HG03135 (cell line): ENCODE results near the gene SEPTIN5.
"Not testable (repeated sequence)": the region's sequence is repeated elsewhere in the genome, so short reads cannot be mapped to it uniquely, and the experiment has no call there.

ENCODE experiments used
- ATAC-seq: cut with Tn5 transposase; IDR thresholded peaks from one replicate; pipeline ENCODE4 v1.9.1; 2021; ENCODE audit warnings: mild to moderate bottlenecking, moderate library complexity; ENCODE audit not compliant: unreplicated experiment

Gene SEPTIN5

DNA sequence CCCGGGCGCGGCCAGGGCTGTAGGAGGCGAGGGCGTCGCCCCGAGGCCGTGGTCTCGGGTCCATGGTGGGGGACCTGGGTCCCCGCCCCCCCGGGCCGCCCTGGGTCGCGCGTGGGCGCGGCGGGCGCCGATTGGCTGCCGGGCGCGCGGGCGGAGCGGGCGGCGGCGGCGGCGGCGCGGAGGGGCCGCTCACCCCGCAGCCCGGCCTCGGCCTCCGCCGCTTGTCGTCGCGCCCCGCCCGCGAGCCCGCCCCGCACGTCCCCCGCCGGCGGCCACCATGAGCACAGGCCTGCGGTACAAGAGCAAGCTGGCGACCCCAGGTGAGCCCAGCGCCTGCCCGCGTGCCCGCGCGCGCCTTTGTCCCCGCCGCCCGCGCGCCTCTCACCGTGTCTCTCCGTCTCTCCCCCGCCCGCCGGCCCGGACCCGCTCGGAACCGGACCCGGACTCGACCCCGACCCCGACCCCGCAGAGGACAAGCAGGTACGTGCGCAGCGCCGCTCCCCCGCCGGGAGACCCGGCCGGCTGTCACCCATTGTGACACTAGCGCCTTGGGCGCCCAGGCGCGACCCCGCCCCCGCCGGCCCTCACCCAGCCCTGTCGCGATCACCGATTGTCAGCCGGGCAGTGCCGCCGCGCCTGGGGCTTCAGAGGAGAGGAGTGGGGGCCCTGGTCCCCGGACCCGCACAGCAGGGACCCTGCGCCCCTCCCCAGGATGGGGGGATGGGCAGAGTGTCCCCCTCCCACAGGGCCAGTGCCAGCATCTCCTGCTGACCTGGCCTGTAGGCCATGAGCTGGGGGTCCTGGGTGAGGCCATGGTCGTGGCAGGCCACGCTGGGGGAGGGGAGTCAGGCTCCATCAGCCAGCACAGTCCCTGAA, at the start of gene SEPTIN5:
TSS of gene SEPTIN5 (plus strand) at position 192 of the 876 bp plus-strand sequence. CDS start at position 278, 86 bp downstream.
- ATAC-seq, result no peak

DNA sequence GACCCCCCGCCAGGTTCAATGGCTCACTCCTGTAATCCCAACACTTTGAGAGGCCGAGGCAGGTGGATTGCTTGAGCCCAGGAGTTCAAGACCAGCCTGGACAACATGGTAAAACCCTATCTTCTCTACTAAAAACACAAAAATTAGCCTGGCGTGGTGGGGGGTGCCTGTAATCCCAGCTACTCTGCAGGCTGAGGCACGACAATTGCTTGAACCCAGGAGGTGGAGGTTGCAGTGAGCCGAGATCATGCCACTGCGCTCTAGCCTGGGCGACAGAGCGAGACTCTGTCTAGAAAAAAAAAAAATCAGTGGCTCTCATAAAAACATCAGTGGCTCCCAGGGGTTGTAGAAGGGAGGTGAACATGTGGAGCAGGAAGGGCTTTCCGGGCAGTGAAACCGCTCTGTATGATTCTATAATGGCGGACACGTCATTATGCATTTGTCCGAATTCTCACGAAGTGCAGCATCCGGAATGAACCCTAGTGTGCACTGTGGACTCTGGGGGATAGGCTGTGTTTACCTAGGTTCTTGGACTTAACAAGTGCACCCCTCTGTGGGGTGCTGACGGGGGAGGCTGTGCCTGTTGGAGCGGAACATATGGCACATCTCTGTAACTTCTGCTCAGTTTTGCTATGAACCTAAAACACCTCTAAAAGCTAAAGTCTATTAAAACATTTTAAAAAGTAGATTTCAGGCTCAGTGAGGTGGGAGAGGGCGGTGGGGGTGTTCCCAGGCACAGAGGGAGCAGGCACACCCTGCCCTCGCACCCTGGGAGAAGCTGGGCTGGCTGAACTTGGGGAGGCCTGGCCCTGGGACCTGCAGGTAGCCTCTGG, 49.1 kb upstream of the SEPTIN5 start:
- ATAC-seq, result no peak

- no peak for ATAC-seq
Observed at GRCh38 chr22:19665784-19666672, 48.3 kb upstream of the SEPTIN5 start.

GRCh38 chr22:19666673-19667593, 47.4 kb upstream of the SEPTIN5 start:
- no peak for ATAC-seq

GRCh38 chr22:19667872-19668740, 46.2 kb upstream of the SEPTIN5 start:
- no peak for ATAC-seq

GRCh38 chr22:19668748-19669147, 45.6 kb upstream of the SEPTIN5 start:
- ATAC-seq, result no peak

DNA sequence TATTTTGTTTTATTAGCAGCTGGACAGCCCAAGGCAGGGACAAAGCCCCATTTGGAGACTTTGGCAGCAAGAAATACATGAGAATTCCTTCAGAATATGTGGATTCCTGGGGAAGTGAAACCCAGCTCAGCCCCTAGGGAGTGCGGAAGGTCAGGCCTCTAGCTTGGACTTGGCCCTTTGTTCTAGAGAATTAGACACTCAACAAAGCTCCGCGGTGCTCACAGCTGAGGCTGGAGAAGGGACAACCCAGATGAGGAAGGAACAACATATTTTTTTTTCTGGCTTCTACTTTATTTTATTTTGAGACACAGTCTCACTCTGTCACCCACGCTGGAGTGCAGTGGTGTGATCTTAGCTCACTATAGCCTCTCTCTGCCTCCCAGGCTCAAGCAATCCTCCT, 44.7 kb upstream of the SEPTIN5 start:
- no peak for ATAC-seq

DNA sequence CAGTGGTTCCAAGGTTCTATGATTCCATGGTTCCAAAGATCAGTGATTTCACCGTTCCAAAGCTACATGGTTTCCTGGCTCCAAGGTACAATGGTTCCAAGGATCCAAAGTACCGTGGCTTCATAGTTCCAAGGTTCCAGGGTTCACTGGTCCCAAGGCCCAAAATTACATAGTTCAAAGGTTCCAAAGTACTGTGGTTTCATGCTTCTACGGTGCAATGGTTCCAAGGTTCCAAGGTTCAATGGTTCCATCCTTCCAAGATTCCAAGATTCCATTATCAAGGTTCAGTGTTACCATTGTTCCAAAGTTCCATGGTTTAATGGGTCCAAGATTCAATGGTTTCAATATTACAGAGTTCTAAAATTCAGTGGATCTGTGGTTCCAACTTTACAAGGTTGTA, 43.0 kb upstream of the SEPTIN5 start:
- no peak for ATAC-seq

- ATAC-seq, result no peak
Observed at GRCh38 chr22:19672054-19672776, 42.1 kb upstream of the SEPTIN5 start.

DNA sequence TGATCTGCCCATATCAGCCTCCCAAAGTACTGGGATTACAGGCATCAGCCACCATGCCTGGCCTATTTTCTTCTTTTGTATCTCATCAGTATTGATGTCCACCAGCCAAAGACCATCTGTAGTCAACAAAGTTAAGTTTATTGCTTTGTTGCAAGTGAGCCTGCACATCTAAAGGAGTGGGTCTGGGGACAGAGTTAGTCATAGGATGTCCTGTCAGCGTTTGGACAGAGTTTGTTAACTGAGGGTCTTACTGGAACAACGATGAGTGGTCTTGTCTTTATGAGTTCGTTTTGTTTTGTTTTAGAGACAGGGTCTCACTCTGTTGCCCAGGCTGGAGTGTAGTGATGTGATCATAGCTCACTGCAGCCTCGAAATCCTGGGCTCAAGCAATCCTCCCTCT, 40.6 kb upstream of the SEPTIN5 start:
- ATAC-seq, result no peak

DNA sequence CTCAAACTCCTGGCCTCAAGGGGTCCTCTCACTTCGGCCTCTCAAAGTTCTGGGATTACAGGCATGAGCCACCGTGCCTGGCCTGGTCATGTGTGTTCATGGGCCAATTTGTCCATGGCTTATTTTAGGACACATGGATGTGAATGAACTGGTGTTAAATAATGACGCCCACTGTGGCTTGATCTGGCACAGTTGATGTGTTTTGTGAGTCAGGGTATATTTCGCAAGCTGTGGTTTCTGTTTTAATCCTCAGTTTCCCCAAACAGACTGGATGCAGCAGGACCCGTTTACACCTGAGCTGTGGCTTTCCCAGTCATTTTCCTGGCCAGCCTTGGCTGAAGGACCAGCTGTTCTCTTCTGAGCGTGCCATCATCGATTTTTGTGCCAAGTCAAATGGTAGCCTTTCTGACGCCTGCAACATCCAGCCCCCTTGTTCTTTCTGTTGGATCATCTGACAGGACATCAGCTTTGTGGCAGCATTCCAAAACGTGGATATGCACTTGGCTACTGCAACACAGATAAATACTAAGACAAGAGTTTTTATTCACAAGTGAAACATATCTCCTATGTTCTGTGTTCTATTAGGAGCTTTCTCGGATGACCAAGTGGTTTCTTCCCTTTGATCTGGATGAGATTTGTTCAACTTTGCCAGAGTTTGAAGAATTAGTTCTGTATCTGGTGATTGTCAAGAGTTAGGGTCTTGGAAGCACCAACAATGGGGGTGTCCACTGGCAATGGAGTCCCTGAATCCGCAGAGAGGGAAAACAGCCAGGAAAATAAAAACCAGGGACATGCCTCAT, 40.0 kb upstream of the SEPTIN5 start:
- ATAC-seq, result no peak

GRCh38 chr22:19674929-19675253, 39.4 kb upstream of the SEPTIN5 start:
- no peak for ATAC-seq

GRCh38 chr22:19675428-19675827, 38.9 kb upstream of the SEPTIN5 start:
- no peak for ATAC-seq

GRCh38 chr22:19676437-19676836, 37.9 kb upstream of the SEPTIN5 start:
- ATAC-seq, result not testable (repeated sequence)

DNA sequence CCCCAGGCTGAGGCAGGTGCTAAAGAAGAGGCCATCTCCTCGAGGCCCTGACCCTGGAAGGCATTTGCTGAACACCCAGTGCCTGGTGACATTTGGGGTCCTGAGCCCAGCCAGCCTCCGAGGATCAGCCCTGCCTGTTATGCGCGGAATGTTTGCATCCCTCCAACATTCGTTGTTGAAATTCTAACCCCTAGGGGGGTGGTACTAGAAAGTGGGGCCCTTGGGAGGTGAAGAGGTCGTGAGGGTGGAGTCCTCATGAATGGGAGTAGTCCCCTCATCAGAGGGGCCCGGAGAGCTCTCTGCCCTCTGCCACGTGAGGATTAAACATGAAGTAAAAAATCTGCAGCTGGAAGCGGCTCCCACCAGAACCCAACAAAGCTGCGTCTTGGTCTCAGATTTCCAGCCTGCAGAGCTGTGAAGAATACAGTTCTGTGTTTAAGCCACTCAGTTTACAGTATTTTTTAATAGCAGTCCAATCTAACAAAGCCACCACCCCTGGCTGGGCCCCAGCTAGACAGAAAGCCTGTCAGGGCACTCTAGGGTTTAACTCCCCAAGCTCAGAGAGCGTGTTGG, 35.3 kb upstream of the SEPTIN5 start:
- ATAC-seq, result no peak

DNA sequence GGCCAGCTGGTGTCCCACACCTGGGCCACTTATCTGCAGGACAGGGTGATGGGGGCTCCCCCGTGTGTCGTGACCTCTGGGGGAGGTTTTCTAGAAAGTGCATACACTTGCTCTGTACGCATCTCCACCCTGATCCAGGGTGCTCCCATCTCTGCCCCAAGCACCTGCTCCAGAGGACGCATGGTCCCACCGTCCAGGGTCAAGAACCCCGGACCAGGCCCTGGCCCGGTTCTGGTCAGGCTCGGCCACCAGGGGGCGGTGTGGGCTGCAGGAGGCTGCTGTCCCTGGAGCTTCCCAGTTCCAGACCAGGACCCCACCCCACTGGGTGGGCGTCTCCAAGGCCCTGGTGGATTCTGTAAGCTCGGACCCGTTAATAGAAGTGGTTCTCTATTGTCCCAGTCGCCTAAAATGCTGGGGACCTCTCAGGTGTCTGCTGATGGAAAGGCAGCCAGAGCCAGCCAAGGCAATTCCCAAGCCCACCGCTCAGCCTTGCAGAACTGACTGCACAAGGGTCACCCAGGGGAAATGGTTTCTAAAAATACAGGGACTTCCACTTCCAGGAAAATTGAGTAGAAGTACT, 34.7 kb upstream of the SEPTIN5 start:
- ATAC-seq, result no peak
